Osteoblast (primary cell): ENCODE measurements around the gene LCTL. TPM values are rescaled to one million over a fixed set of nuclear protein-coding genes. Genes with fewer than 3 reads are reported as not detected.

Experiments used
- DNase-seq: peaks from one replicate; pipeline ENCODE4 v3.0.0; 2011; ENCODE audit warnings: low spot score, mixed read lengths; ENCODE audit not compliant: insufficient read length; ENCODE audit errors: missing footprints
- H2AFZ ChIP-seq: 2 replicates; pipeline ENCODE4 v1.6.0; 2011; ENCODE audit warnings: mild to moderate bottlenecking, low read length
- H3K27ac ChIP-seq: 2 replicates; pipeline ENCODE4 v1.5.1; 2011; ENCODE audit warnings: mild to moderate bottlenecking, low read depth, low read length, moderate library complexity
- H3K27me3 ChIP-seq: 2 replicates; pipeline ENCODE4 v1.6.0; 2012; ENCODE audit warnings: mild to moderate bottlenecking, control low read depth, inconsistent platforms, low read length, moderate library complexity; ENCODE audit not compliant: insufficient read depth
- H3K36me3 ChIP-seq: 2 replicates; pipeline ENCODE4 v1.5.1; 2011; ENCODE audit warnings: mild to moderate bottlenecking, low read length, control low read depth, moderate library complexity; ENCODE audit not compliant: insufficient read depth
- H3K4me1 ChIP-seq: 2 replicates; pipeline ENCODE4 v1.5.1; 2011; ENCODE audit warnings: mild to moderate bottlenecking, low read length, control low read depth, moderate library complexity; ENCODE audit not compliant: insufficient read depth
- H3K4me2 ChIP-seq: 2 replicates; pipeline ENCODE4 v1.6.0; 2011; ENCODE audit warnings: mild to moderate bottlenecking, low read length; ENCODE audit not compliant: insufficient read depth
- H3K4me3 ChIP-seq: fragments of 200-600 bp; sonication (generic); 3 replicates; pipeline ENCODE4 v1.5.1; 2012; ENCODE audit warnings: mild to moderate bottlenecking, low read length, inconsistent platforms; ENCODE audit not compliant: insufficient read depth
- H3K79me2 ChIP-seq: 2 replicates; pipeline ENCODE4 v1.6.0; 2012; ENCODE audit warnings: mild to moderate bottlenecking, low read length, control low read depth, inconsistent platforms; ENCODE audit not compliant: insufficient read depth
- H3K9me3 ChIP-seq: 2 replicates; pipeline ENCODE4 v1.5.1; 2011; ENCODE audit warnings: low read depth, low read length, control low read depth
- H4K20me1 ChIP-seq: 2 replicates; pipeline ENCODE4 v1.6.0; 2012; ENCODE audit warnings: mild to moderate bottlenecking, low read length, control low read depth; ENCODE audit not compliant: insufficient read depth
- total RNA-seq: library from RNA; depleted of rRNA; stranded (reverse); fragments of >200 nt; gene quantifications from 2 replicates; pipeline ENCODE4 v1.2.3, GENCODE V29; 2012
- TF ChIP-seq, protein P1 (sequence below): IDR thresholded peaks from 2 replicates; pipeline ENCODE4 v1.5.1; 2011; ENCODE audit warnings: mild to moderate bottlenecking, low read depth, low read length, moderate library complexity; ENCODE audit errors: extremely low read depth

Gene LCTL
- total RNA-seq, 1 donor, result 1.4 TPM

GRCh38 chr15:66588537-66588936 lies 22.7 kb upstream of the LCTL start:
- H3K4me1 ChIP-seq, result no peaks in the 10 kb centered on the region
- no peak overlapping the region for H3K4me2 ChIP-seq
- TF ChIP-seq, protein P1, sequence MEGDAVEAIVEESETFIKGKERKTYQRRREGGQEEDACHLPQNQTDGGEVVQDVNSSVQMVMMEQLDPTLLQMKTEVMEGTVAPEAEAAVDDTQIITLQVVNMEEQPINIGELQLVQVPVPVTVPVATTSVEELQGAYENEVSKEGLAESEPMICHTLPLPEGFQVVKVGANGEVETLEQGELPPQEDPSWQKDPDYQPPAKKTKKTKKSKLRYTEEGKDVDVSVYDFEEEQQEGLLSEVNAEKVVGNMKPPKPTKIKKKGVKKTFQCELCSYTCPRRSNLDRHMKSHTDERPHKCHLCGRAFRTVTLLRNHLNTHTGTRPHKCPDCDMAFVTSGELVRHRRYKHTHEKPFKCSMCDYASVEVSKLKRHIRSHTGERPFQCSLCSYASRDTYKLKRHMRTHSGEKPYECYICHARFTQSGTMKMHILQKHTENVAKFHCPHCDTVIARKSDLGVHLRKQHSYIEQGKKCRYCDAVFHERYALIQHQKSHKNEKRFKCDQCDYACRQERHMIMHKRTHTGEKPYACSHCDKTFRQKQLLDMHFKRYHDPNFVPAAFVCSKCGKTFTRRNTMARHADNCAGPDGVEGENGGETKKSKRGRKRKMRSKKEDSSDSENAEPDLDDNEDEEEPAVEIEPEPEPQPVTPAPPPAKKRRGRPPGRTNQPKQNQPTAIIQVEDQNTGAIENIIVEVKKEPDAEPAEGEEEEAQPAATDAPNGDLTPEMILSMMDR, result peak; percentile 17
- no peak overlapping the region for H3K4me3 ChIP-seq
- no peak overlapping the region for H2AFZ ChIP-seq
- no peaks in the 10 kb centered on the region for H3K79me2 ChIP-seq
- H3K27me3 ChIP-seq, result peaks cover 3% of the 10 kb centered on the region
- DNase-seq, result no peak
- no peaks in the 10 kb centered on the region for H4K20me1 ChIP-seq
- H3K9me3 ChIP-seq, result no peaks in the 10 kb centered on the region
- no peak overlapping the region for H3K27ac ChIP-seq
- no peaks in the 10 kb centered on the region for H3K36me3 ChIP-seq

DNA sequence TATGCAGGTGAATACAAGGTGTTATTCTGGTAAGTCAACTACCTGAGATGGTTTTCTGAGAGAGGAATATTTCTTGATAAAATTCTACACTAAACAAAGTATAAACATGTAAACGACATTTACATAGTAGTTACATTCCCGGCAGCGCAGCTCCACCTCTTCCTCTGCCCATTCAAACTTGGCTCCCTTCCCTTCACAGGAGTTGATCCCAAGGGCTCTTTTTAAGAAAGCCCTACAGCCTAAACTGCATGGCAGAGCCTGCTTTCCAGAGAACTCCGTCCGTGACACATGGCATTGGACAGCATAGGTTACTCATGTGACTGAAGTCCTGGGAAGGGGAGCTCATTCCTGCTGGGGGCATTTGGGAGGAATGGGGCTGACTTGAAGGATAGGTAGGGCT lies 22.0 kb upstream of the LCTL start:
- peaks cover 3% of the 10 kb centered on the region for H3K27me3 ChIP-seq
- H3K27ac ChIP-seq, result no peak overlapping the region
- TF ChIP-seq, protein P1, result no peak
- peak overlapping the region; percentile 30 for H2AFZ ChIP-seq
- no peaks in the 10 kb centered on the region for H3K9me3 ChIP-seq
- H3K4me2 ChIP-seq, result no peak overlapping the region
- no peaks in the 10 kb centered on the region for H3K36me3 ChIP-seq
- no peaks in the 10 kb centered on the region for H3K79me2 ChIP-seq
- no peak overlapping the region for H3K4me3 ChIP-seq
- DNase-seq, result no peak
- no peaks in the 10 kb centered on the region for H4K20me1 ChIP-seq
- H3K4me1 ChIP-seq, result no peaks in the 10 kb centered on the region

- H3K27ac ChIP-seq, result no peak overlapping the region
- H4K20me1 ChIP-seq, result no peaks in the 10 kb centered on the region
- H3K79me2 ChIP-seq, result no peaks in the 10 kb centered on the region
- H3K27me3 ChIP-seq, result peaks cover 3% of the 10 kb centered on the region
- peaks cover 2% of the 10 kb centered on the region for H3K4me1 ChIP-seq
- no peaks in the 10 kb centered on the region for H3K9me3 ChIP-seq
- no peaks in the 10 kb centered on the region for H3K36me3 ChIP-seq
- no peak overlapping the region for H3K4me3 ChIP-seq
- no peak for DNase-seq
- H2AFZ ChIP-seq, result no peak overlapping the region
- TF ChIP-seq, protein P1, result no peak
- H3K4me2 ChIP-seq, result no peak overlapping the region
These were observed 21.2 kb upstream of the LCTL start for GRCh38 chr15:66587020-66587419.

DNA sequence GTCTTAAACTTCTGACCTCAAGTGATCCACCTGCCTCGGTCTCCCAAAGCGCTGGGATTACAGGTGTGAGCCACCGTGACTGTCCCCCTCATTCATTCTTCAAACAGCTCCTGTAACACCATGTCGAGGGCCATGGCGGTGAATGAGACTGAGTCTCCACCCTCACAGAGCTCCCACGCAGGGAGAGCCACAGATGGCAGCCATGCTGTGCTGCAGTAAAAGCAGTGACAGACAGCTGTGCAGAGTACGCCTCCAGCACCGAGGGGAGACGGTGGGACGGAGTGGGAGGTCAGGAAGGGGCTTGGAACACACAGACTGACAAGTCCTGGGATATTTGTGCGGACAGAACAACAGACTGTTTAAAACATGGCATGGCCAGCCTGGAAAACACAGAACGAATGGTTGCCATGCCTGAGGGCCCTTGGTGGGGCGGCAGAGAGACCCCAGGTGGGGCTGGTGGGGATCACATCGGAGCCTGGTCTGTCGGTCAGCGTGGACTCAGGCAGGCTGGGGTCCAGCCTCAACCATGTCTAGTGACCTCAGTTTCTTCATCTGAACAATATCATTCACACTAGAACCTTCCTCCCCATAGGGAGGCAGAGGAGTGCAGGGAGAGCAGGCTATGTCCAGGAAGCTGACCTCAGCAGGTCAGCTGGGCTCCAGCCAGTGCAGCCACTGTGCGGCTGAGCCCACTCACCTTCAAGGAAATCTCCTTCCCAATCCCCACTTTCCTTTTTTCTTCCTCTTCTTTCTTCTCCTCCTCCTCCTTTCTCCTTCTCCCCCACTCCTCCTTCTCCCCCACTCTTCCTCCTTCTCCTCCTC lies 20.6 kb upstream of the LCTL start:
- peaks cover 3% of the 10 kb centered on the region for H3K27me3 ChIP-seq
- no peaks in the 10 kb centered on the region for H3K36me3 ChIP-seq
- H3K4me2 ChIP-seq, result no peak overlapping the region
- no peaks in the 10 kb centered on the region for H3K9me3 ChIP-seq
- H3K4me3 ChIP-seq, result no peak overlapping the region
- no peaks in the 10 kb centered on the region for H3K79me2 ChIP-seq
- DNase-seq, result peak; percentile 23
- no peak overlapping the region for H2AFZ ChIP-seq
- no peaks in the 10 kb centered on the region for H4K20me1 ChIP-seq
- H3K4me1 ChIP-seq, result peaks cover 3% of the 10 kb centered on the region
- H3K27ac ChIP-seq, result no peak overlapping the region
- TF ChIP-seq, protein P1, result no peak
